ENCODE results near the gene TP73. TPM values are rescaled to one million over a fixed set of nuclear protein-coding genes. Genes with fewer than 3 reads are reported as not detected.

The TP73 gene
- total RNA-seq, 1 experiment from 2014 or later, result 11.9 TPM

DNA sequence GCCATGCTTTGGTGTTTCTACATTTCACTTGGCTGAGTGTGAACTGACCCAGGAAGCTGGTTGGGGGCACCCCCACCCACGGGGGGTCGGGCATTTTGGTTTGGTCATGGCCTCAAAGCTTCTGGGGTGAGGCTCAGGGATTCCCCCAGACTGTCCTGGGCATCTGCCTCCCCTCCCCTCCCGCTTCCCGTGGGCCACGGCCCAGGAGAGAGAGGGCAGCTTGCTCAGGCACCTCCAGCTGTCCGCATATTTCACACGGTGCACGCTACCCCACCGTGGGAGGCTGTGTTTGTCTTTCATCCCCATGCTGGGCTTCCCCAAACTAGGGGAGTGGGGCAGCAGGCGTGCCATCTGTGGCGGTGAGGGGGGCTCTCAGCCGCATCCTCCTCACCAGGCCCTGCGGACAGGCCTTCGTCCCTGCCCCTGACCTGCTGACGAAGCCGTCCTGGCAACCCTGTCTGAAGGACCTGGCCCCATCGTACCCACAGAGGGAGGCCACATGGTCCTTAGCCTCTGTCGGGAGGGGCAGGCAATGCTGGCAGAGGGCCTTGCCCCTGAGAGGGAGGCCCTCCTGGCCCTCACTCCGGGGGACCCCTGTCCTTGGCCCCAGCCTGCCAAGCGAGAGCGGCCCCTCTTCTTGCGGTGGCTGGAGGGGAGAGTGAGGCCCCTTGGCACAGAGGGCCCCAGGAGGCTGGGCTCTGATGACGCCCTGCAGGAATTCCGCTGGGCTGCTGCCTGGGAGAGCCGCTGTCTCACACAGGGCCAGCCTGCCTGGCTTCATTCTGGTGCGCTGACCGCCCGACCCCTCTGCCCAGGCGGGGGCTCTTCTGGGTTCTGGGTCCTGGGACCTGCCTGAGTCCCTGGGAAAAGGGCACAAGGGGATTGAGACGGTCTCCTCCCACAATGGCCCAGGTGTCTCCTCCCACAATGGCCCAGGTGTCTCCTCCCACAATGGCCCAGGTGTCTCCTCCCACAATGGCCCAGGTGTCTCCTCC, 22.1 kb downstream of the TP73 start:
- peaks cover 10% of the 10 kb centered on the region for H3K4me1 Mint-ChIP-seq (ENCODE audit: low read depth, unreplicated experiment)
- TF ChIP-seq, protein P1, sequence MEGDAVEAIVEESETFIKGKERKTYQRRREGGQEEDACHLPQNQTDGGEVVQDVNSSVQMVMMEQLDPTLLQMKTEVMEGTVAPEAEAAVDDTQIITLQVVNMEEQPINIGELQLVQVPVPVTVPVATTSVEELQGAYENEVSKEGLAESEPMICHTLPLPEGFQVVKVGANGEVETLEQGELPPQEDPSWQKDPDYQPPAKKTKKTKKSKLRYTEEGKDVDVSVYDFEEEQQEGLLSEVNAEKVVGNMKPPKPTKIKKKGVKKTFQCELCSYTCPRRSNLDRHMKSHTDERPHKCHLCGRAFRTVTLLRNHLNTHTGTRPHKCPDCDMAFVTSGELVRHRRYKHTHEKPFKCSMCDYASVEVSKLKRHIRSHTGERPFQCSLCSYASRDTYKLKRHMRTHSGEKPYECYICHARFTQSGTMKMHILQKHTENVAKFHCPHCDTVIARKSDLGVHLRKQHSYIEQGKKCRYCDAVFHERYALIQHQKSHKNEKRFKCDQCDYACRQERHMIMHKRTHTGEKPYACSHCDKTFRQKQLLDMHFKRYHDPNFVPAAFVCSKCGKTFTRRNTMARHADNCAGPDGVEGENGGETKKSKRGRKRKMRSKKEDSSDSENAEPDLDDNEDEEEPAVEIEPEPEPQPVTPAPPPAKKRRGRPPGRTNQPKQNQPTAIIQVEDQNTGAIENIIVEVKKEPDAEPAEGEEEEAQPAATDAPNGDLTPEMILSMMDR (IDR thresholded peaks at IDR 0.05; ENCODE audit: insufficient read depth in 1 of 2, low read depth in 1 of 2, low read length in 1 of 2, severe bottlenecking in 1 of 2, unreplicated experiment in 1 of 2), result no peak
- no peaks in the 10 kb centered on the region for H3K27me3 Mint-ChIP-seq (ENCODE audit: insufficient read depth, unreplicated experiment)

DNA sequence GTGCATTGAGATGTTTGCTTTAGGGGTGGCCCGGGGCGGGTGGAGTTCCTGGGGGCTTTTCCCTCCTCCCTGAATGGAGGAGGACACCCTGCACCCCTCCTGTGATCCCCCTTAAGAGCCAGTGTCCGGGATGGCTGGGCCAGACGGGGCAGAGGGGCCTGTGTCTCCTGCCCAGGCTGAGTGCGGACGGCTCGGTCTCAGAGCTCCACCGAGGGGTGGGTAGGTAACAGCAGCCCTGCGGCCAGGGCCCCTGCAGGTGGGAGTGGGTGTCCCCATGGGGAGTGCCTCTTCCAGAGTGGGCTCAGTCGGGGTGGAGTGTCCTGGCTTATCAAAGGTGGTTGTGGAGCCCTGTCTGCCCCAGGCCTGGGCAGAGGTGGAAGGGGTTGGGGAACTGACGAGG, 23.1 kb downstream of the TP73 start:
- Histone ChIP-seq H3K27me3 (replicated peaks; ENCODE audit: control insufficient read depth, insufficient read depth, low read length) (no peaks in the 10 kb centered on the region), H3K4me1 (peaks cover 7% of the 10 kb centered on the region), H3K9me3 (no peaks in the 10 kb centered on the region), H3K4me3 (ENCODE audit: low read depth, low read length) (no peak overlapping the region), H3K36me3 (ENCODE audit: control insufficient read depth, insufficient read depth, low read length) (no peaks in the 10 kb centered on the region)
- intact Hi-C loops (cut with micrococcal nuclease; ENCODE audit: unreplicated experiment), result no loop called here
- no TSS peak for BruUV-seq (replicated peaks)
- ChIA-PET CTCF (no interaction called here), POLR2A (no interaction called here)
- Mint-ChIP-seq H3K4me1 (ENCODE audit: low read depth, unreplicated experiment) (peaks cover 11% of the 10 kb centered on the region), H3K4me3 (ENCODE audit: unreplicated experiment) (no peak overlapping the region), H3K36me3 (ENCODE audit: insufficient read depth, unreplicated experiment) (no peaks in the 10 kb centered on the region), H3K27ac (ENCODE audit: unreplicated experiment) (no peak overlapping the region), H3K9me3 (ENCODE audit: unreplicated experiment) (no peaks in the 10 kb centered on the region), H3K27me3 (ENCODE audit: insufficient read depth, unreplicated experiment) (no peaks in the 10 kb centered on the region)
- no peak for DNase-seq
- TF ChIP-seq, protein P1 (IDR thresholded peaks at IDR 0.05; ENCODE audit: insufficient read depth in 1 of 2, low read depth in 1 of 2, low read length in 1 of 2, severe bottlenecking in 1 of 2, unreplicated experiment in 1 of 2), result no peak

More for the DNA sequence above, 22.1 kb downstream of the TP73 start:
- Histone ChIP-seq H3K4me3 (ENCODE audit: low read depth, low read length) (no peak overlapping the region), H3K9me3 (no peaks in the 10 kb centered on the region), H3K36me3 (ENCODE audit: control insufficient read depth, insufficient read depth, low read length) (no peaks in the 10 kb centered on the region), H3K4me1 (peaks cover 7% of the 10 kb centered on the region), H3K27me3 (replicated peaks; ENCODE audit: control insufficient read depth, insufficient read depth, low read length) (no peaks in the 10 kb centered on the region)
- Mint-ChIP-seq H3K27ac (ENCODE audit: unreplicated experiment) (no peak overlapping the region), H3K9me3 (ENCODE audit: unreplicated experiment) (no peaks in the 10 kb centered on the region), H3K36me3 (ENCODE audit: insufficient read depth, unreplicated experiment) (no peaks in the 10 kb centered on the region), H3K4me3 (ENCODE audit: unreplicated experiment) (no peak overlapping the region)
- ChIA-PET CTCF (no interaction called here), POLR2A (no interaction called here)
- DNase-seq, result peak; percentile 32 to 52
- BruUV-seq (replicated peaks), result no TSS peak
- intact Hi-C loops (cut with micrococcal nuclease; ENCODE audit: unreplicated experiment), result no loop called here

DNA sequence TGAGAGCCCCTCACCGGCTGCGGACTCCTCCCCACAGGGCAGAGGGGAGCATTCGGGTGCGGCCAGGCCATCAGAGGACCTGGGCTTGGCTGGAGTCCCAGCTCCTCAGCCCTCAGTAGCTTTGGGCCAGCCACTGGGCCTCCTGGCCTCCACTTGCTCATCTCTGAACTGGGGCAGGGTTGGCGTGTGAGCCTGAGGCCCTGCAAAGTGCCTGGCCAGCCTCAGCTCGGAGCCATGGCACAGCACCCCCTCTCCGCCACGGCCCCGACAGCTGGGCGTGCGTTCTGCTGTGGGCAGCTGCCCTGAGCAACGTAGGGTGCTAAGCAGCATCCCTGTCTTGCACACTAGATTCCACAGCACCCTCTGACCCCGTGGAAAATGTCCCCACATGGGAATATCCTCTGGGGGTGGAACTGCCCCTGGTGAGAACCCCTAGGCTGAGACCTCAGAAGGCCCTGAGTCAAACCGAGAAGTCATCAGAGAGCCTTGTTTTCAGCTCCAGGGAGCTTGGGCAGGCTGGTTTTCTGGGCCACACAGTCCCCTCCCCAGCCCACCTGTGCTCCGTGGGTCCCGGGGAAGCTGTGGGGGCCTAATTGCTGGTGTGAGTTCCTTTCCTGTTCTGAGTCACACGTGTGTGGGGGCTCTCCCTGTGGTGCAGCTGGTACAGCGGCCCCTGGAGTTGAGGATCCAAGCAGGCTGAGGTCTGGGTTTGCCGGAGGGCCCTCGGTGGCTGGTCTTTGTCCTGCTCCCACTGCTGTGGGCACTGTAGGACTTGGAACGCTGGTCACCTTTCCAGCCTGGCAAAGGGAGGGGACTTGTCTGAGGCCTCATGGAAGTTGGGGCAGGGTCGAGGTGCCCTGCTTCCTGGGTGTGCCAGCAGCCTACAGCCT, 24.5 kb downstream of the TP73 start:
- H3K4me3 Mint-ChIP-seq (ENCODE audit: unreplicated experiment), result no peak overlapping the region
- H3K27me3 ChIP-seq (replicated peaks; ENCODE audit: control insufficient read depth, insufficient read depth, low read length), result no peaks in the 10 kb centered on the region
- ChIA-PET POLR2A (no interaction called here), CTCF (no interaction called here)
- no peak overlapping the region for H3K4me3 ChIP-seq (ENCODE audit: low read depth, low read length)
- no peaks in the 10 kb centered on the region for H3K9me3 ChIP-seq
- H3K27ac Mint-ChIP-seq (ENCODE audit: unreplicated experiment), result no peak overlapping the region
- intact Hi-C loops (cut with micrococcal nuclease; ENCODE audit: unreplicated experiment), result no loop called here
- peaks cover 11% of the 10 kb centered on the region for H3K4me1 Mint-ChIP-seq (ENCODE audit: low read depth, unreplicated experiment)
- no peaks in the 10 kb centered on the region for H3K36me3 Mint-ChIP-seq (ENCODE audit: insufficient read depth, unreplicated experiment)
- no peaks in the 10 kb centered on the region for H3K36me3 ChIP-seq (ENCODE audit: control insufficient read depth, insufficient read depth, low read length)
- BruUV-seq (replicated peaks), result no TSS peak
- H3K27me3 Mint-ChIP-seq (ENCODE audit: insufficient read depth, unreplicated experiment), result no peaks in the 10 kb centered on the region
- no peak for DNase-seq
- TF ChIP-seq, protein P1 (IDR thresholded peaks at IDR 0.05; ENCODE audit: insufficient read depth in 1 of 2, low read depth in 1 of 2, low read length in 1 of 2, severe bottlenecking in 1 of 2, unreplicated experiment in 1 of 2), result no peak
- H3K9me3 Mint-ChIP-seq (ENCODE audit: unreplicated experiment), result no peaks in the 10 kb centered on the region
- H3K4me1 ChIP-seq, result peaks cover 7% of the 10 kb centered on the region
